GM23248 (cell line): ENCODE measurements around the gene THTPA. TPM values are rescaled to one million over a fixed set of nuclear protein-coding genes. Genes with fewer than 3 reads are reported as not detected.
"Not testable (repeated sequence)": the region's sequence is repeated elsewhere in the genome, so short reads cannot be mapped to it uniquely, and the experiment has no call there.

Experiments
- DNase-seq: peaks from one replicate; pipeline ENCODE4 v3.0.0-alpha.2; 2015
- H2AFZ ChIP-seq: fragments of 200-600 bp; sonication (generic); 2 replicates; pipeline ENCODE4 v1.6.1; 2016; ENCODE audit warnings: antibody characterized with exemption
- H3F3A ChIP-seq: fragments of 200-600 bp; sonication (generic); 2 replicates; pipeline ENCODE4 v1.6.1; 2016; ENCODE audit warnings: mild to moderate bottlenecking, antibody characterized with exemption, mixed run types; ENCODE audit not compliant: insufficient read depth
- H3K27ac ChIP-seq: fragments of 200-600 bp; sonication (generic); 2 replicates; pipeline ENCODE4 v1.5.1; 2016; ENCODE audit warnings: mild to moderate bottlenecking
- H3K27me3 ChIP-seq: fragments of 200-600 bp; sonication (generic); replicated peaks from 2 replicates; pipeline ENCODE4 v1.6.1; 2016; ENCODE audit warnings: mild to moderate bottlenecking; ENCODE audit not compliant: insufficient read depth
- H3K36me3 ChIP-seq: fragments of 200-600 bp; sonication (generic); 2 replicates; pipeline ENCODE4 v1.6.1; 2016; ENCODE audit warnings: low read depth, mild to moderate bottlenecking
- H3K4me1 ChIP-seq: fragments of 200-600 bp; sonication (generic); 2 replicates; pipeline ENCODE4 v1.6.1; 2016; ENCODE audit warnings: mild to moderate bottlenecking; ENCODE audit not compliant: insufficient read depth
- H3K4me2 ChIP-seq: fragments of 200-600 bp; sonication (generic); one replicate; pipeline ENCODE4 v1.6.1; 2016; ENCODE audit warnings: mild to moderate bottlenecking; ENCODE audit not compliant: unreplicated experiment
- H3K4me3 ChIP-seq: fragments of 200-600 bp; sonication (generic); 2 replicates; pipeline ENCODE4 v1.5.1; 2016; ENCODE audit warnings: mild to moderate bottlenecking
- H3K79me2 ChIP-seq: fragments of 200-600 bp; sonication (generic); 2 replicates; pipeline ENCODE4 v1.6.1; 2016; ENCODE audit warnings: mild to moderate bottlenecking; ENCODE audit not compliant: insufficient read depth
- H3K9ac ChIP-seq: fragments of 200-600 bp; sonication (generic); 2 replicates; pipeline ENCODE4 v1.6.1; 2016; ENCODE audit warnings: mild to moderate bottlenecking
- H3K9me2 ChIP-seq: fragments of 200-600 bp; sonication (generic); 2 replicates; pipeline ENCODE4 v1.6.1; 2016; ENCODE audit warnings: mixed run types, mild to moderate bottlenecking, moderate library complexity; ENCODE audit not compliant: insufficient read depth
- H3K9me3 ChIP-seq: fragments of 200-600 bp; sonication (generic); one replicate; pipeline ENCODE4 v1.6.1; 2017; ENCODE audit warnings: low read depth
- H4K20me1 ChIP-seq: fragments of 200-600 bp; sonication (generic); 2 replicates; pipeline ENCODE4 v1.6.0; 2016; ENCODE audit not compliant: insufficient read depth
- EZH2 ChIP-seq: fragments of 200-600 bp; sonication (generic); IDR thresholded peaks from 2 replicates; pipeline ENCODE4 v1.6.1; 2018; ENCODE audit warnings: antibody characterized with exemption, mild to moderate bottlenecking; ENCODE audit not compliant: insufficient read depth, poor library complexity, severe bottlenecking
- EZH2phosphoT487 ChIP-seq: fragments of 200-600 bp; sonication (generic); IDR thresholded peaks from 2 replicates; pipeline ENCODE4 v1.6.1; 2018; ENCODE audit warnings: antibody characterized with exemption, moderate library complexity, mild to moderate bottlenecking, low read depth; ENCODE audit not compliant: insufficient read depth
- WGBS, 2 experiments: methylation state at CpG; one replicate each; pipeline ENCODE4 v1.1.6; 2015 to 2017; ENCODE audit warnings: low lambda C conversion rate in 2 of 2, low coverage in 1 of 2; ENCODE audit errors: missing lambda C conversion rate in 2 of 2; 5-methylcytosine and 5-hydroxymethylcytosine counted together
- in situ Hi-C: fragments of 300-500 bp; cut with MboI; formaldehyde crosslinking; loops from 2 replicates; pipeline ENCODE4 v1.15.0; 2020
- polyA plus RNA-seq: library from polyadenylated mRNA; unstranded; fragments of >200 nt; fragmentation: Nextera tagmentation; extraction: Ambion mirVana; gene quantifications from 2 replicates; pipeline ENCODE4 v1.2.1, GENCODE V29; 2016
- total RNA-seq: library from RNA; depleted of rRNA; stranded (reverse); fragments of >200 nt; shearing (Covaris generic); gene quantifications from 2 replicates; pipeline ENCODE4 v1.2.3, GENCODE V29; 2014

The THTPA gene
- total and polyA plus RNA-seq, 2 experiments from 2014 or later: 10.0 to 21.0 TPM

DNA sequence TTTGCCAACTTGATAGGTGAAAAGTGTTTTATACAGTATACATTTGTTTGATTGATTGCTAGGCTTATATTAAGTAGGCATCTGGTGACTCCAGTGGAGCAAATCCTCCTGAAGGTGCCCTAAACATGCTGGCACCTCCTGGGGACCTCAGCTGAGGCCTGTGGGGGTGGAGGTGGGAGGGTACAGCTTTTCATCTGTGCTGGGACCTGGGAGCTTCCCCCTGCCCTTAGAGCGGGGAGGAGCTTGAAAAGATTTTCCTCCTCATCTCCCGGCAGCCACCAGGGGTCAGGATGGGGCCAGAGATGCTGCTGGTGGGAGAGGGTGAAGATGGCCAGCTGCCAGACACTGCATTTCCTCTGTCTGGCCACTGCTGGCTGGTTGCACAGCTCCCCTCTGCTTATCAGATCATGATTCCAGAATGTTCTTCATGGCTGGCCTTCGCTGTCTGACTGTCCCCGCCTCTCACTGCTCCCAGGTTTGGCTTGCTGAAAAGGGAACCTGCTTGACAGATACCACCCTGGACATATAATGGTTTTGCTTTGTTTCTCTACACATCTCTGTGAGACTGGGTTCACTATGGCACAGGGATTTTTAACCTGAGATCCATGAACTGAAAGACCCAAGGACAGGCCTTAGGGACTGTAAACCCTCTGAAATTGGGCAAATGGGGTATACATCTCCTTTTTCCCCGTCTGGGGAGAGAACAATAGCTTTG lies 33.0 kb downstream of the THTPA start:
- no peak overlapping the region for H3K4me2 ChIP-seq
- no peaks in the 10 kb centered on the region for H3K9me3 ChIP-seq
- no peaks in the 10 kb centered on the region for H3K79me2 ChIP-seq
- H3K9ac ChIP-seq: no peak overlapping the region
- TF ChIP-seq EZH2phosphoT487 (no peak), EZH2 (no peak)
- in situ Hi-C loops: no loop called here
- no peaks in the 10 kb centered on the region for H3K9me2 ChIP-seq
- H4K20me1 ChIP-seq: no peaks in the 10 kb centered on the region
- WGBS, 2 experiments: 13% methylated on average over 5 of the region's 5 CpGs
- no peak overlapping the region for H2AFZ ChIP-seq
- no peak overlapping the region for H3K27ac ChIP-seq
- H3F3A ChIP-seq: no peaks in the 10 kb centered on the region
- H3K4me1 ChIP-seq: no peaks in the 10 kb centered on the region
- no peak overlapping the region for H3K4me3 ChIP-seq
- no peaks in the 10 kb centered on the region for H3K27me3 ChIP-seq
- H3K36me3 ChIP-seq: no peaks in the 10 kb centered on the region
- DNase-seq: peak; percentile 80

DNA sequence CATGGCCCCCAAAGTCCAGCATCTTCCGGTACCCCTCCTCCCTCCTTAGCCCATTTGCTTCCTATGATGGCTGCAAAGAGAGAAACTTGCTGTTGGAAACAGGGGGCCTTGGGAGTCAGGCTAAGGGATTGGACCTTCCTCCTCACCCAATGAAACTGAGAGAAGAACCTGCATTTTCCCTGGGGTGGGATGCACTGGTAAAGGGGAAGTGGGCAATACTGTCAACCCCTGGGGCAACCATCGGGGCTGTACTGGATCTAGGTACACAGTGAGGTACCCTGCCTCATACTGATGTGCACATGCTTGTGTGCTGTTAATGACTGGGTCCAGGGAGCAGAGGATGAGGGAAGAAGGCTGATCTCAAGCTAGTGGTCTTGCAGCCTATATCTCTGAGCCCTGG lies 33.5 kb downstream of the THTPA start:
- H3F3A ChIP-seq: no peaks in the 10 kb centered on the region
- TF ChIP-seq EZH2phosphoT487 (no peak), EZH2 (no peak)
- no peaks in the 10 kb centered on the region for H3K36me3 ChIP-seq
- in situ Hi-C loops: no loop called here
- H4K20me1 ChIP-seq: no peaks in the 10 kb centered on the region
- no peak for DNase-seq
- no peak overlapping the region for H3K27ac ChIP-seq
- no peaks in the 10 kb centered on the region for H3K79me2 ChIP-seq
- H3K4me1 ChIP-seq: no peaks in the 10 kb centered on the region
- no peaks in the 10 kb centered on the region for H3K9me2 ChIP-seq
- no peak overlapping the region for H3K9ac ChIP-seq
- WGBS, 2 experiments: 76 to 83% methylated on average over 2 of the region's 2 CpGs
- H3K4me2 ChIP-seq: no peak overlapping the region
- H2AFZ ChIP-seq: no peak overlapping the region
- H3K9me3 ChIP-seq: no peaks in the 10 kb centered on the region
- no peaks in the 10 kb centered on the region for H3K27me3 ChIP-seq
- H3K4me3 ChIP-seq: no peak overlapping the region

DNA sequence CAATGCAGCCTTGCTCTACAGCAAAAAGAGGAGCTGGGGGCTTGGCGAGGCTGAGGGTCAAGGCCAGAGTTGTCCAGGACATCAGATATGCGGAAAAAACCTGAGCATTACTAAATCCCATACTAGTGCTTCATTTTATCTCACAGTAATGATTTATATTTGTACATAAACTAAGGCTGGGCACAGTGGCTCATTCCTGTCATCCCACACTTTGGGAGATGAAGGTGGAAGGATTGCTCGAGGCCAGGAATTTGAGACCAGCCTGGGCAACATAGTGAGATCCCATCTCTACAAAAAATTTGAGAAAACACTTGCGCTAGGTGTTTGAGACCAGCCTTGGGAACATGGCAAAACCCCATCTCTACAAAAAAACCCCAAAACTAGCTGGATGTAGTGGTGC lies 34.1 kb downstream of the THTPA start:
- Histone ChIP-seq H3K4me1 (no peaks in the 10 kb centered on the region), H3K4me3 (no peak overlapping the region), H3K9me3 (no peaks in the 10 kb centered on the region), H3F3A (no peaks in the 10 kb centered on the region), H3K79me2 (no peaks in the 10 kb centered on the region), H3K36me3 (no peaks in the 10 kb centered on the region), H3K27me3 (no peaks in the 10 kb centered on the region), H4K20me1 (no peaks in the 10 kb centered on the region), H3K4me2 (no peak overlapping the region), H2AFZ (no peak overlapping the region), H3K9ac (no peak overlapping the region), H3K9me2 (no peaks in the 10 kb centered on the region), H3K27ac (no peak overlapping the region)
- TF ChIP-seq EZH2phosphoT487 (no peak), EZH2 (no peak)
- in situ Hi-C loops: no loop called here
- no peak for DNase-seq
- 43% methylated on average over 4 of the region's 4 CpGs for WGBS, 2 experiments

DNA sequence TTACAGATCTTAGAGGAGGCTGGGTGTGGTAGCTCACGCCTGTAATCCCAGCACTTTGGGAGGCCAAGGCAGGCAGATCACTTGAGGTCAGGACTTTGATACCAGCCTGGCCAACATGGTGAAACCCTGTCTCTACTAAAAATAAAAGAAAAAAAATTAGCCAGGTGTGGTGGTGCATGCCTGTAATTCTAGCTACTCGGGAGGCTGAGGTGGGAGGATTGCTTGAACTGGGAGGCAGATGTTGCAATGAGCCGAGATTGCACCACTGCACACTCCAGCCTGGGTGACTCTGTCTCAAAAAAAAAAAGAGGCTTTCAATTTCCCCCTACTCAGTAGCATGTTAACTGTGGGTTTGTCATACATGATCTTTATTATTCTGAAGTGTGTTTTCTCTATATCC lies 38.1 kb downstream of the THTPA start:
- H3K4me3 ChIP-seq, H3K79me2 ChIP-seq, H3K4me2 ChIP-seq, H3F3A ChIP-seq, H2AFZ ChIP-seq, H3K9me2 ChIP-seq, H3K9me3 ChIP-seq, H3K9ac ChIP-seq, H3K36me3 ChIP-seq, H3K27me3 ChIP-seq, H4K20me1 ChIP-seq, DNase-seq, in situ Hi-C loops, H3K27ac ChIP-seq, H3K4me1 ChIP-seq: not testable (repeated sequence)
- 28 to 34% methylated on average over 3 of the region's 3 CpGs for WGBS, 2 experiments

DNA sequence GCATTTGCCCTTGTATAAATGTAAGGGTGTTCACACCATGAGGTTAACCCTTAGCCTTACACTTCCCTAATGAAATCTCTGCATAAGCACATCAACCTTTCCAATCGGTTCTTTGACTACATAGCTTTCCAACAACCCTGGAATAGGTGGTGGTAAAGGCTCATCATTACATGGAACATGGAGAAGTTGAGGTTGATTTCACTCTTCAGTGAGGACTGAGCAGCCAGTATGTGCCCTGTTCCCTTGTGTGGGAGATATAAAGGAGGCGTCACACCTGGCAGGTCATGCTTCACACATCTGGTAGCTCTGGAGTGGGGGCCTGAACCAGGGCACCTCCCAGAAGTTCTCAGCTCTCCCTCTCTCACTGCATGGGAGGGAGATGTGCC lies 44.2 kb downstream of the THTPA start:
- WGBS, 2 experiments: 20 to 23% methylated on average over 2 of the region's 2 CpGs
- Histone ChIP-seq H3K36me3 (no peaks in the 10 kb centered on the region), H3K27ac (no peak overlapping the region), H3K4me1 (no peaks in the 10 kb centered on the region), H3K9me3 (no peaks in the 10 kb centered on the region), H3F3A (no peaks in the 10 kb centered on the region), H3K9me2 (no peaks in the 10 kb centered on the region), H2AFZ (no peak overlapping the region), H3K27me3 (no peaks in the 10 kb centered on the region; the same call in 1 of the 2 replicates), H3K4me2 (no peak overlapping the region), H3K79me2 (no peaks in the 10 kb centered on the region), H3K4me3 (no peak overlapping the region), H4K20me1 (no peaks in the 10 kb centered on the region), H3K9ac (no peak overlapping the region)
- in situ Hi-C loops: no loop called here
- DNase-seq: no peak
- TF ChIP-seq EZH2phosphoT487: no peak
